Stimulated activated CD8-positive, alpha-beta memory T cell treated with anti-CD3 and anti-CD28 coated beads, Interleukin-15, amount 100 ng/mL, for 48 hours (primary cell): ENCODE results near the gene ZNF396.

Experiments used
- DNase-seq, 2 donors: peaks; one replicate each; pipeline ENCODE4 v3.0.0-alpha.2; 2020; ENCODE audit warnings: low read depth in 2 of 2

ZNF396 gene

DNA sequence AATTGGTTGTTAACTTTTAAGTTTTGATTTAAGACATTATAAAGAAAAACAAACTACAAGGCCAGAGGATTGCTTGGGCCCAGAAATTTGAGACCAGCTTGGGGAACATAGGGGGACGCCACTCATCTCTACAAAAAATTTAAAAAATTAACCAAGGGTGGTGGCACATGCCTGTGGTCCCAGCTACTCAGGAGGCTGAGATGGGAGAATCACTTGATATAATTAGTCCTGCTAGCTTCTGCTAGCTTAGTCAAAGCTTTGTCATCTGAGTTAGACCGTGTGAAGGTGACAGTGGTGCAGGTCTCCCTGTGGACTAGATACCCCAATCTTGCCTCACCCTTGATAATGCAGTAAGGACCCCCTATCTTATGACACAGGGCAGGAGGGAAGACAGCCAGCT is 6.0 kb upstream of the ZNF396 start:
- DNase-seq = no peak

GRCh38 chr18:35379421-35379820 is 2.3 kb upstream of the ZNF396 start:
- no peak for DNase-seq

GRCh38 chr18:35378574-35378896 is 1.4 kb upstream of the ZNF396 start:
- DNase-seq = no peak

GRCh38 chr18:35377875-35378573 is 887 bp upstream of the ZNF396 start:
- DNase-seq = no peak

GRCh38 chr18:35376393-35376741 is 770 bp downstream of the ZNF396 start:
- no peak for DNase-seq

DNA sequence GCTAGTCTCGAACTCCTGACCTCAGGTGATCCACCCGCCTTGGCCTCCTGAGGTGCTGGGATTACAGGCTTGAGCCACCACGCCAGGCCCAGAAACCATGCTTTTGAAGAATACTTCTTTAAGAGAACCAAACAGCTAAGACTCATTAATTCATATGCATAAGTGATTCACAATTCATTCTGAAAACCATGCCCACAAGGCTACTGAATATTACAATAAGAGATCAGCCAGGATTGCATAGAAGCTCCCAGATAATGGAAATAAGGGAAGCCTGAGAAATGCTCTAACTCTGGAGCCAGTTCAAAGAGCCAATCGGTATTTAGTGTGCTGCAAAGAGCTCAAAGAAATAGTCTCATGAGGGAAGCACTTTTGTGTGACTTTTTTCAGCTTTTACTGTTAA is 2.4 kb downstream of the ZNF396 start:
- DNase-seq = no peak

- DNase-seq = no peak
These were observed 5.5 kb downstream of the ZNF396 start for GRCh38 chr18:35371412-35372195.

DNA sequence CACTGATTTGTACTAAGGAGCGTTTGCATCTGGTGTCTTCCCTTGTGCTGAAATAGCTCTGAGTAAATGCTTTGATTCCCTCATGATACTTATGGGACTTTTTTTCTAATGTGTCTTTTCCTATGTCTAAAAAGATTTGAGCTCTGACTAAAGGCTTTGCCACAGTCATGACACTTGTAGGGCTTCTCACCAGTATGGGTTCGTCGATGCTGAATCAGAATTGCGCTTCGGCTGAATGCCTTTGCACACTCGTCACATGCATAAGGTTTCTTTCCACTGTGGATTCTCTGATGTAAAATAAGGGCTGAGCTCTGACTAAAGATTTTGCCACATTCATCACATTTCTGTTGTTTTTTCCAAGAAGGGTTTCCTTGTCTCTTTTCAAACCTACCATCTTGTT is 8.0 kb downstream of the ZNF396 start:
- no peak for DNase-seq

GRCh38 chr18:35368595-35368994 is 8.5 kb downstream of the ZNF396 start:
- DNase-seq = no peak

DNA sequence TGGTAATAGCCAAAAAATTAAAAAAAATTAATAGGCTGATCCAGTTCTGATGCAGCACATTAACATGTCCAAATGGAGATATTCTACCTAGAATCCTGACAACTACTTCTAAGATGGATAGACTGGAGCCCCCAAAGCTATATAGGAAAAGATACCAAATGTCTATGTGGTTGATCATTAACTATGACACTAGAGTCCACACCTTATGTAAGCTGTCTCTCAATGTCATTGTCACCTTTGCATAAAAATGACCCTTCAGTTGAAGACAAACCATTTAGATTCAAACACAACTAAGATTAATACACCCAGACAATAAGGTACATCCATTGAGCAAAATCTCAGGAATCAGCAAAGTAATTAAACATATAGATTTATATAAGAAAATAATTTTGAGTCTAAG is 14.6 kb downstream of the ZNF396 start:
- no peak for DNase-seq

GRCh38 chr18:35361570-35362321 is 15.4 kb downstream of the ZNF396 start:
- no peak for DNase-seq

DNA sequence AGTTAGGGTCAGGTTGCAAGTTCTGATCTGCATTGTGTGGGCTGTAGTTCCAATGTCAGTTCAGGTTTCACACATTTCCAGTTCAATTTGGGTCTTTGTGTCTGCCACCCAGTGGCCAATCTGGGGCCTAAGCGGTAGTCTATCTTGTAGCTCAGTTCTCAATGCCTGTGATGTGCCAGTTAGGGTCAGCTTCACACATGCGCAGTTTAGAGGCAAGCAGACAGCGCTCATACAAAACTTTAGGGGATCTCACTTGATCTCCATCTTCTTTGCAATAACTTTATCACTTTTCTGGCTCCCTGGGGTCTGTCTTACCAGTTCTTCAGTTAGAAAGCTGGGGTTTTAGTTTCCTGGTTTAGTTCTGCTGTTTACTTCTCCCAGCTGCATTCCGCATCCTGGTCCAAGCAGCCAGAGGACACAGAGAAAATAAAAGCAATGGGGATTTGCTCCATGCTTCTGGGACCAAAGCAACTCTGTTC is 22.0 kb downstream of the ZNF396 start:
- peak; percentile 25 to 34 for DNase-seq

DNA sequence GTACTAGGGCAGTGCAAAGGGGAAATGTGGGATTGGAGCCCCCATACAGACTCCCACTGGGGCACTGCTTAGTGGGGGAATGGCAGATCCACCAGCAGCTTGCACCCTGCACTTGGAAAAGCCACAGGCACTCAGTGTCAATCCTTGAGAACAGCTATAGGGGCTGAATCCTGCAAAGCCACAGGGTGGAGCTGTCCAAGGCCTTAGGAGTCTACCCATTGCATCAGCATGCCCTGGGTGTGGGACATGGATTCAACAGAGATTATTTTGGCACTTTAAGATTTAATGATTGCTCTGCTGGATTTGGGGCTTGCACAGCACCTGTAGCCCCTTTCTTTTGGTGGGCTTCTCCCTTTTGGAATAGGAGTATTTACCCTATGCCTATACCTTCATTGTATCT is 24.4 kb downstream of the ZNF396 start:
- DNase-seq = no peak

- DNase-seq = no peak
These were observed 24.9 kb downstream of the ZNF396 start for GRCh38 chr18:35352283-35352682.

GRCh38 chr18:35348001-35348400 is 29.1 kb downstream of the ZNF396 start:
- DNase-seq = no peak

GRCh38 chr18:35345950-35346349 is 31.2 kb downstream of the ZNF396 start:
- DNase-seq = no peak

DNA sequence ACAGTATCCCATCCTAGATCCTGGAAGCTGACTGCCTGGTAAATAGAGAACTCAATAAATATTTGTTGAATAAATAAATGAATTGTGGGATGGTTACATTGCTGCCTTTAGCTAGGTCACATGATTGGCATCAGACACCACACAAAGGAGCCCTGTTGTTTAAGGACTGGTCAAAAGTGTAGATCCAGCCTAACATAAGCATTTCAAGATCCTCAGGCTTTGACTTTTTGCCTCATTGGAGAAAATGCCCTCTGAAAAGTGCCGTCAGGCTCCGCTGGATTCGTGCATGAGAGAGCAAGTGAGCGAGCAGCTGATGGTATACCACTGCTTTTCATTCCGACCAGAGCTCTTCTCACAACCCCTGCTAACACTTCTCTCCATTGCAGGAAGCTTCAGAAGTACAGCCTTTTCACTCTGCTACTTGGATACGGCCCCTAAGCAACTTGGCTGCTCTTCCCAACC is 31.6 kb downstream of the ZNF396 start:
- DNase-seq = no peak

DNA sequence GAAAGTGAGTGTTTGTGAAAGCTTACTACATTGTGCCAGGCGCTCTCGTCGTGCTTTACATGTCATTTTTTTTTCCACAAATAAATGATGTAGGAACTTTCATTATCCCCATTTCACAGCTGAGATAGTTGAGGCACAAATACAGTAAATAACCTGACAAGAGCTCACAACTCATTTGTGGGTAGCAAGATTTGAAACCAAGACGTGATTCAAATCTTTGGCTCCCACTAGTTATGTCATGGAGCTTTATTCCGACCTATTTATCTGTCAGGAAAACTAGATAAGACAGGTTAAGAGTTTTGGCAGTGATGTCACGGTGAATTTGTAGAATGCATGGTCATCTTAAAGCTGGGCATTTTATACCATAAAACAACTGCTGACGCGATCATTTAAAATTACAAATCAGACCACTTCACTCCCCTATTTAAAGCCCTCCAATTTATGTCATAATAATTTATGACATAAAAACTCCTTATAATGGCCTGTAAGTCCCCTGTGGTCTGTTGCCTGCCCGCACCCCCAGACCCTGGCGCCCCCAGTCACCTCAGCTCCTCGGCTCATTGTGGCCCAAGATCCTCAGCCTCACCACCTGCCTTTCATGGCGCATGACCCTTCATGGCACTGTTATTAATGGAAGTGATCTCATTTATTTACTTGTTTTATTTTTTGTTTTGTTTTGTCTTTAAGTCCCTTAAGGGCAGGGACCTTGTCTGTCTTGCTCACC is 32.2 kb downstream of the ZNF396 start:
- DNase-seq = no peak

- DNase-seq = peak; percentile 87 to 89
These were observed 33.0 kb downstream of the ZNF396 start, which contains the start of gene ZNF24 for GRCh38 chr18:35343936-35344735. Gene ZNF24, minus strand, starts transcription at chr18:35344420. Its CDS starts 3,770 bp downstream, at chr18:35340650.

- DNase-seq = no peak
These were observed 33.6 kb downstream of the ZNF396 start for GRCh38 chr18:35343488-35343935.

GRCh38 chr18:35337286-35337685 is 39.9 kb downstream of the ZNF396 start:
- no peak for DNase-seq
